ENCODE data around the gene ZNF239. TPM values are rescaled to one million over a fixed set of nuclear protein-coding genes. Genes with fewer than 3 reads are reported as not detected.

Gene ZNF239
- total and polyA plus RNA-seq, 2 of the 4 experiments (the other 2 are of a cell fraction) = 7.4 to 12.7 TPM

DNA sequence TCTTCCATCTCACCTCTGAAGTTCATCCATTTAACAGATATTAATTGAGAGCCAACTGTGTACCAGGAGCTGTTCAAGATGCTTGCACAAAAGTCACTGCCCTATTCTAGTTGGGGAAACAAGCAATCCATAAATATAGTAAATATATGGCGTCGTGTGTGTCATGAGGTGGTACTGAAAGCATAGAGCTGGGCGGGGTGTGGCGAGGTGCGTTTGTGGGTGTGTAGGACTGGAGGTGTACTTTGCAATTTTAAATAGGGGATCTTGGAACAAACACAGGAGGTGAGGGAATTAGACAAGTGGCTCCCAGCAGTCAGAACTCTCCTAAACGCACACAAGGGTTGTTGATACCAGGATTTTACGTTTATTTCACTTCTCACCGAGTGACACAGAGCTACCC lies 490 bp upstream of the ZNF239 start:
- WGBS, 2 experiments (ENCODE audit: extremely low coverage in 2 of 2, insufficient read length in 1 of 2) = 59% methylated on average over 3 of the region's 8 CpGs; no CpG with 5 or more reads in 1 of the 2 experiments
- no peak for DNase-seq
- Histone ChIP-seq H3K9me3 (ENCODE audit: control insufficient read depth, insufficient read depth, low read length) (no peaks in the 10 kb centered on the region), H3K9ac (ENCODE audit: low read depth, low read length) (no peak overlapping the region), H4K5ac (ENCODE audit: low read depth, low read length) (peak overlapping the region; percentile 69), H3K18ac (ENCODE audit: low read depth, low read length) (no peak overlapping the region), H2AK9ac (replicated peaks; ENCODE audit: low read depth, low read length, poor library complexity) (no peak overlapping the region), H2AFZ (replicated peaks; ENCODE audit: low read length, poor library complexity) (peak overlapping the region; percentile 75), H3K79me1 (ENCODE audit: low read depth in 1 of 2, low read length in 2 of 2) (peaks cover 6 to 7% of the 10 kb centered on the region in 2 experiments; a peak in 2 of 4 replicates), H3K27me3 (ENCODE audit: control insufficient read depth, insufficient read depth, low read length) (no peaks in the 10 kb centered on the region), H3K56ac (ENCODE audit: extremely low read depth, insufficient read depth, low read length) (no peak overlapping the region), H3K4ac (ENCODE audit: low read depth, low read length) (no peak overlapping the region), H3K9me1 (ENCODE audit: insufficient read depth, low read length) (no peaks in the 10 kb centered on the region), H3K4me2 (ENCODE audit: low read depth, low read length) (peak overlapping the region; percentile 64; the same call in 1 of the 2 replicates), H2AK5ac (ENCODE audit: low read depth, low read length) (no peak overlapping the region), H2BK120ac (ENCODE audit: low read depth, low read length) (no peak overlapping the region), H2BK20ac (ENCODE audit: low read depth, low read length) (no peak overlapping the region), H4K91ac (ENCODE audit: insufficient read depth, low read depth, low read length) (no peak overlapping the region), H4K8ac (ENCODE audit: low read depth in 2 of 2, low read length in 2 of 2) (peak overlapping the region; percentile 80 to 90), H3K36me3 (ENCODE audit: control insufficient read depth, insufficient read depth, low read length) (no peaks in the 10 kb centered on the region), H3K23ac (ENCODE audit: low read depth, low read length) (no peak overlapping the region), H3K4me1 (ENCODE audit: control insufficient read depth, insufficient read depth, low read length) (no peaks in the 10 kb centered on the region), H2BK15ac (ENCODE audit: low read depth, low read length) (no peak overlapping the region), H3K14ac (replicated peaks; ENCODE audit: low read depth, low read length) (0 out of 2 replicates have a peak overlapping the region, but pooled peaks have one; percentile 0), H3K27ac (ENCODE audit: insufficient read depth, low read length) (no peak overlapping the region), H4K20me1 (ENCODE audit: insufficient read depth, low read length) (no peaks in the 10 kb centered on the region), H2BK5ac (ENCODE audit: low read depth, low read length, poor library complexity, severe bottlenecking) (no peak overlapping the region), H3K4me3 (ENCODE audit: insufficient read depth, low read depth, low read length) (peak overlapping the region; percentile 62; the same call in 1 of the 2 replicates)
- POLR2A ChIA-PET (ENCODE audit: unreplicated experiment) = no interaction called here
- in situ Hi-C loops (cut with MboI; ENCODE audit: low sequenced_read_pairs) = no loop called here
- ATAC-seq (ENCODE audit: low read depth) = no peak
- CTCF ChIA-PET = no interaction called here
- intact Hi-C loops (cut with micrococcal nuclease) = no loop called here
- dilution Hi-C loops (cut with HindIII; ENCODE audit: low sequenced_read_pairs, unreplicated experiment) = no loop called here
- TF ChIP-seq, protein P1, sequence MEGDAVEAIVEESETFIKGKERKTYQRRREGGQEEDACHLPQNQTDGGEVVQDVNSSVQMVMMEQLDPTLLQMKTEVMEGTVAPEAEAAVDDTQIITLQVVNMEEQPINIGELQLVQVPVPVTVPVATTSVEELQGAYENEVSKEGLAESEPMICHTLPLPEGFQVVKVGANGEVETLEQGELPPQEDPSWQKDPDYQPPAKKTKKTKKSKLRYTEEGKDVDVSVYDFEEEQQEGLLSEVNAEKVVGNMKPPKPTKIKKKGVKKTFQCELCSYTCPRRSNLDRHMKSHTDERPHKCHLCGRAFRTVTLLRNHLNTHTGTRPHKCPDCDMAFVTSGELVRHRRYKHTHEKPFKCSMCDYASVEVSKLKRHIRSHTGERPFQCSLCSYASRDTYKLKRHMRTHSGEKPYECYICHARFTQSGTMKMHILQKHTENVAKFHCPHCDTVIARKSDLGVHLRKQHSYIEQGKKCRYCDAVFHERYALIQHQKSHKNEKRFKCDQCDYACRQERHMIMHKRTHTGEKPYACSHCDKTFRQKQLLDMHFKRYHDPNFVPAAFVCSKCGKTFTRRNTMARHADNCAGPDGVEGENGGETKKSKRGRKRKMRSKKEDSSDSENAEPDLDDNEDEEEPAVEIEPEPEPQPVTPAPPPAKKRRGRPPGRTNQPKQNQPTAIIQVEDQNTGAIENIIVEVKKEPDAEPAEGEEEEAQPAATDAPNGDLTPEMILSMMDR (conservative IDR thresholded peaks at IDR 0.05; ENCODE audit: low read depth, low read length) = no peak
- TF ChIP-seq BHLHE40 (IDR thresholded peaks at IDR 0.05; ENCODE audit: low read depth, low read length) (no peak), MAZ (IDR thresholded peaks at IDR 0.05; ENCODE audit: borderline replicate concordance, low read depth, low read length) (no peak), SMC3 (IDR thresholded peaks at IDR 0.05; ENCODE audit: low read depth, low read length) (no peak), RCOR1 (IDR thresholded peaks at IDR 0.05; ENCODE audit: insufficient replicate concordance, low read length) (no peak), CHD1 (IDR thresholded peaks at IDR 0.05; ENCODE audit: low read depth, low read length) (no peak), RFX5 (IDR thresholded peaks at IDR 0.05; ENCODE audit: low read depth, low read length) (no peak), RAD21 (IDR thresholded peaks at IDR 0.05; ENCODE audit: low read length) (no peak), POLR2A (IDR thresholded peaks at IDR 0.05; ENCODE audit: low read depth, low read length) (no peak), NFE2L2 (IDR thresholded peaks at IDR 0.05; ENCODE audit: low read depth, low read length) (no peak), MXI1 (IDR thresholded peaks at IDR 0.05; ENCODE audit: borderline replicate concordance, low read depth, low read length) (no peak), MAFK (IDR thresholded peaks at IDR 0.05; ENCODE audit: low read depth, low read length) (no peak), FOS (IDR thresholded peaks at IDR 0.05; ENCODE audit: low read depth, low read length) (no peak), CEBPB (IDR thresholded peaks at IDR 0.05; ENCODE audit: low read depth, low read length) (no peak)
- TF ChIP-seq, protein P2, sequence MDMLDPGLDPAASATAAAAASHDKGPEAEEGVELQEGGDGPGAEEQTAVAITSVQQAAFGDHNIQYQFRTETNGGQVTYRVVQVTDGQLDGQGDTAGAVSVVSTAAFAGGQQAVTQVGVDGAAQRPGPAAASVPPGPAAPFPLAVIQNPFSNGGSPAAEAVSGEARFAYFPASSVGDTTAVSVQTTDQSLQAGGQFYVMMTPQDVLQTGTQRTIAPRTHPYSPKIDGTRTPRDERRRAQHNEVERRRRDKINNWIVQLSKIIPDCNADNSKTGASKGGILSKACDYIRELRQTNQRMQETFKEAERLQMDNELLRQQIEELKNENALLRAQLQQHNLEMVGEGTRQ (IDR thresholded peaks at IDR 0.05; ENCODE audit: low read depth, low read length) = no peak
- TF ChIP-seq, protein P3, sequence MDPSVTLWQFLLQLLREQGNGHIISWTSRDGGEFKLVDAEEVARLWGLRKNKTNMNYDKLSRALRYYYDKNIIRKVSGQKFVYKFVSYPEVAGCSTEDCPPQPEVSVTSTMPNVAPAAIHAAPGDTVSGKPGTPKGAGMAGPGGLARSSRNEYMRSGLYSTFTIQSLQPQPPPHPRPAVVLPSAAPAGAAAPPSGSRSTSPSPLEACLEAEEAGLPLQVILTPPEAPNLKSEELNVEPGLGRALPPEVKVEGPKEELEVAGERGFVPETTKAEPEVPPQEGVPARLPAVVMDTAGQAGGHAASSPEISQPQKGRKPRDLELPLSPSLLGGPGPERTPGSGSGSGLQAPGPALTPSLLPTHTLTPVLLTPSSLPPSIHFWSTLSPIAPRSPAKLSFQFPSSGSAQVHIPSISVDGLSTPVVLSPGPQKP (IDR thresholded peaks at IDR 0.05; ENCODE audit: borderline replicate concordance, low read depth, low read length) = no peak
- no TSS peak for BruUV-seq (replicated peaks)

Measured in IMR-90 (cell line).